Sigmoid colon (tissue), 3 donors: Measurements from ENCODE around the gene DUOXA1.

Source experiments
- POLR2A ChIP-seq, 2 donors: fragments of 450-650 bp; IDR thresholded peaks; one replicate each; pipeline ENCODE4 v1.6.1; 2016; ENCODE audit warnings: antibody characterized with exemption in 2 of 2, mild to moderate bottlenecking in 2 of 2, moderate library complexity in 2 of 2
- TF ChIP-seq, protein P1 (sequence below), 4 experiments: fragments of 450-650 bp in 3 of 4; fragments of 200-600 bp in 1 of 4; IDR thresholded peaks; one replicate each; pipeline ENCODE4 v1.5.1; 2016 to 2019; ENCODE audit warnings: antibody characterized with exemption in 4 of 4, mild to moderate bottlenecking in 3 of 4, moderate library complexity in 2 of 4

DNA sequence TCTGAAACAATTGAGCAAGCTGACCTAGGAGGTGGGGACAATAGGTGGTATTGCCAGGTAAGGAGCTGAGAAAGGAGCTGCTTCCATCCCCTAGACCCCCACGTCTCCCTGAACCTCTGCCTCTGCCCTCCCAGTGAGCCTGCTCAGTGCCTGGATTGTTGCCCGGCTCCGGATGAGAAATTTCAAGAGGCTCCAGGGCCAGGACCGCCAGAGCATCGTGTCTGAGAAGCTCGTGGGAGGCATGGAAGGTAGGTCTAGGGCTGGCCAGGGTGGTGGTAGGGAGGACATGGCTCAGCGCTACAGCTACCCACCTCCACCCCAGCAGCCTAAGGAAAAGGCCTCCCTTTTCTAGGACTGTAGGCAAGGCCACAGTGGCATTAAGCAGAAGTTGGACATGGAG, 13.4 kb upstream of the DUOXA1 start:
- TF ChIP-seq, protein P1, sequence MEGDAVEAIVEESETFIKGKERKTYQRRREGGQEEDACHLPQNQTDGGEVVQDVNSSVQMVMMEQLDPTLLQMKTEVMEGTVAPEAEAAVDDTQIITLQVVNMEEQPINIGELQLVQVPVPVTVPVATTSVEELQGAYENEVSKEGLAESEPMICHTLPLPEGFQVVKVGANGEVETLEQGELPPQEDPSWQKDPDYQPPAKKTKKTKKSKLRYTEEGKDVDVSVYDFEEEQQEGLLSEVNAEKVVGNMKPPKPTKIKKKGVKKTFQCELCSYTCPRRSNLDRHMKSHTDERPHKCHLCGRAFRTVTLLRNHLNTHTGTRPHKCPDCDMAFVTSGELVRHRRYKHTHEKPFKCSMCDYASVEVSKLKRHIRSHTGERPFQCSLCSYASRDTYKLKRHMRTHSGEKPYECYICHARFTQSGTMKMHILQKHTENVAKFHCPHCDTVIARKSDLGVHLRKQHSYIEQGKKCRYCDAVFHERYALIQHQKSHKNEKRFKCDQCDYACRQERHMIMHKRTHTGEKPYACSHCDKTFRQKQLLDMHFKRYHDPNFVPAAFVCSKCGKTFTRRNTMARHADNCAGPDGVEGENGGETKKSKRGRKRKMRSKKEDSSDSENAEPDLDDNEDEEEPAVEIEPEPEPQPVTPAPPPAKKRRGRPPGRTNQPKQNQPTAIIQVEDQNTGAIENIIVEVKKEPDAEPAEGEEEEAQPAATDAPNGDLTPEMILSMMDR (IDR thresholded peaks at IDR 0.05) = no peak
- no peak for TF ChIP-seq POLR2A (IDR thresholded peaks at IDR 0.05)
